Measurements from ENCODE around the gene PLA2G6.
"Not testable (repeated sequence)": the region's sequence is repeated elsewhere in the genome, so short reads cannot be mapped to it uniquely, and the experiment has no call there.

Gene PLA2G6

DNA sequence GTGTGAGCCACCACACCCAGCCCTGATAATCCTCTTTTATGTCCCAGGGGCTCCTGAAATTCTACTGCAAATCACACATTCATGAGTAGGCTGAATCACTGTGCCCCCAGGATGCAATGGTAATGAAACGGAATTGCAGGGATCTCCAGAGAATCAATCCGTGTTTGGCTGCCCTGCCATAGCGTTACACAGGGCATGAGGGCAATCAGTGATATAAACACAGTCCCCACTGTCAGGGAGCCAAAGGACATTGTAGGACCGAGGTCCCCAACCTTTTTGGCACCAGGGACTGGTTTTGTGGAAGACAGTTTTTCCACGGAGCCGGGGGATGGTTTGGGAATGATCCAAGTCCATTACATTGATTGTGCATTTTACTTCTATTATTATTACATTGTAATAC, 9.0 kb upstream of the PLA2G6 start:
- DNase-seq (ENCODE audit: low spot score): no peak

- no peak for DNase-seq (ENCODE audit: low spot score)
Observed at GRCh38 chr22:38189104-38189503, 7.5 kb upstream of the PLA2G6 start.

GRCh38 chr22:38187413-38188212, 6.0 kb upstream of the PLA2G6 start:
- no peak for DNase-seq (ENCODE audit: low spot score)

DNA sequence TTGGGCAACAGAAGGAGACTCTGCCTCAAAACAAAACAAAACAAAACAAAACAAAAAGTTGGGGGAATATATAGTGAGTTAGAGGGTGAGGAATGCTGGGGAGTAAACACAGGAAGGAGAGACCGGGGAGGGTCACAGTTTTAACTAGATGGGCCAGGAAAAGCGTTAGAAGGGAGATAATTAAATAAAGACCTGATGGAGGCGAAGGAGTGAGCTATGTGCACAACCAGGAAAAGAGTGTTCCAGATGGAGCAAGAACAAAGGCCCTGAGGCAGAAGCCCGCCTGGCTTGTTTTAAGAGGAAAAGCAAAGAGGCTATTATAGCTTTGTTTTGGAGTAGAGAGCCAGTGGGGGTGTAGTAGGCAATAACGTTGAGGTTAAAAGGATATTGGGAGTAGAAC, 4.8 kb upstream of the PLA2G6 start:
- no peak for DNase-seq (ENCODE audit: low spot score)

DNA sequence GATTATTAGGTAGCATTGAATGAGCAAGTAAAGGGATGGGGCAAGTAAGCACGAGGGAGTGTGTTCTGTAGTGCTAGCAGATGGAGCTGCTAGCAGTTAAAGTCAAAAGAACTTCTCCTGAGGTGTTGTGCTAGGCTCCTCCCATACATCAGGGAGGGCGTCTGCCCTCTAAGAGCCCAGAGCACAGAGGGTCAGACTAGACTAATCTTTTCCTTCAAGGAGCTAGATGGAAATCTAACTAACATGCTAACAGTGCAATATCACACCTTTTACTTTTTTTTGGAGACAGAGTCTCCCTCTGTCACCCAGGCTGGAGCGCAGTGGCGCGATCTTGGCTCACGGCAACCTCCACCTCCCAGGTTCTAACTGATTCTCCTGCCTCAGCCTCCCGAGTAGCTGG, 3.2 kb upstream of the PLA2G6 start:
- DNase-seq (ENCODE audit: low spot score): no peak

GRCh38 chr22:38180841-38181452, 683 bp downstream of the PLA2G6 start:
- no peak for DNase-seq (ENCODE audit: low spot score)

DNA sequence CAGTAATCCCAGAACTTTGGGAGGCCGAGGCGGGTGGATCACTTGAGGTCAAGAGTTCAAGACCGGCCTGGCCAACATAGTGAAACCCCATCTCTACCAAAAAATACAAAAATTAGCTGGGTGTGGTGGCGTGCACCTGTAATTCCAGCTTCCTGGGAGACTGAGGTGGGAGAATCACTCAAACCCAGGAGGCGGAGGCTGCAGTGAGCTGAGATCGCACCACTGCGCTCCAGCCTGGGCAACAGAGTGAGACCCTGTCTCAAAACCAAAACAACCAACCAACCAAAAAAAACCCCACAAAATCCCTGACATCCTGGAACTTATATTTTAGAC, 3.1 kb downstream of the PLA2G6 start:
- not testable (repeated sequence) for DNase-seq (ENCODE audit: low spot score)

GRCh38 chr22:38177926-38178604, 3.6 kb downstream of the PLA2G6 start:
- DNase-seq (ENCODE audit: low spot score): no peak

DNA sequence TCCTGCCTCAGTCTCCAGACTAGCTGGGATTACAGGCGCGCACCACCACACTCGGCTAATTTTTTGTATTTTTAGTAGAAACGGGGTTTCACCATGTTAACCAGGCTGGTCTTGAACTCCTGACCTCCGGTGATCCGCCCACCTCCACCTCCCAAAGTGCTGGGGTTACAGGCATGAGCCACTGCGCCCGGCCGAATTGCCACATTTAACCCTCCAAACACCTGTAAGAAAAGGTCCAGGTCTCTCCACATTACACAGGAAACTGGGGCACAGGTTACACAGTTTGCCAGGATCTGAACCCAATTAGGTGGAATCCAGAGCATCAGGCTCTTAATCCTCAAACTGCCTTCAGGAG, 4.1 kb downstream of the PLA2G6 start:
- not testable (repeated sequence) for DNase-seq (ENCODE audit: low spot score)

GRCh38 chr22:38177044-38177443, 4.6 kb downstream of the PLA2G6 start:
- DNase-seq (ENCODE audit: low spot score): no peak

DNA sequence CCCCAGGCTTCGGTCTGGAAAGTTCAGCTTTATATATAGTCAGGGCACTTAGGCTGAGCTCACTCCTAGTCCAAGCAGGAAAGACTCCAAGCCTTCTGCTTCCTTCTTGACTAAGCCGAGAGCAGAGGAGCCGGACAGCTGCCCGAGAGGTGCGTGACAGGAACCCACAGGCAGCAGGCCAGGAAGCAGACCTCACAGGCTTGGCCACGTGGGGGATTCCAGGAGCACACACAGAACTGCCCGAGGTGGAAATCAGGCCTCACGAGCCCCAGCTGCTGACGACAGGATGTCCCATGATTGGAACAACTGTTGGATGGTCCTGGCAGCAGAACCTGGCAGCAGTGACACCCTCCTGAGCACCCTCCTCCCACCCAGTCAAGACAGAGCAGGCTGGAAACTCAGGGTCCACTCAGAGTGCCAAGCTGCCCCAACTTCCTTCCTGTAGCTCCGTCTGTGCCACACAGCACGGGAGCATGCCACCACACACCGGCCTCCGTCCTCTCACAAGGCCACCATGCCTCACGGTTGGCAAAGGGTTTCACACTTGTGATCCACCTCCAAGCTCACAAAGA, 5.4 kb downstream of the PLA2G6 start:
- no peak for DNase-seq (ENCODE audit: low spot score)

- DNase-seq (ENCODE audit: low spot score): no peak
Observed at GRCh38 chr22:38175206-38176118, 6.2 kb downstream of the PLA2G6 start.

DNA sequence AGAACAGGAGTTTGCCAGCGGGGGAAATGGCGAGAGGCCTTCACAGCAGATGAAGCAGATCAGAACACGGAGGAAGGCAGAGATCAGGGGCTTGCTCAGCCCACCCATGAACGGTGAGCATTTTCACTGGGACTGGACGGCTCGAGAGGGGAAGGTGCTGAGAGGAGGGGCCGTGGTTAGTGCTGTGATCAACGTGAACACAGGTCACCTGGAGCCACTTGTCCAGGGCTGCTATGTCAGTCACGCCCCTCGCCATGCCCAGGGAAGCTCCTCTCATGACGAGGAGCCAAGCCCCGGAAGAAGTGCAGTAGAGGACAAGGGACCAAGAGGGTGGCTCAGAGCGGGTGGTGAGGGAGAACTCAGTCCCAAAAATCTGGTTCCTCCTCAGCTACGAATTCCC, 7.0 kb downstream of the PLA2G6 start:
- DNase-seq (ENCODE audit: low spot score): no peak

- DNase-seq (ENCODE audit: low spot score): no peak
Observed at GRCh38 chr22:38173641-38173906, 8.1 kb downstream of the PLA2G6 start.

GRCh38 chr22:38172832-38173640, 8.6 kb downstream of the PLA2G6 start:
- DNase-seq (ENCODE audit: low spot score): no peak

DNA sequence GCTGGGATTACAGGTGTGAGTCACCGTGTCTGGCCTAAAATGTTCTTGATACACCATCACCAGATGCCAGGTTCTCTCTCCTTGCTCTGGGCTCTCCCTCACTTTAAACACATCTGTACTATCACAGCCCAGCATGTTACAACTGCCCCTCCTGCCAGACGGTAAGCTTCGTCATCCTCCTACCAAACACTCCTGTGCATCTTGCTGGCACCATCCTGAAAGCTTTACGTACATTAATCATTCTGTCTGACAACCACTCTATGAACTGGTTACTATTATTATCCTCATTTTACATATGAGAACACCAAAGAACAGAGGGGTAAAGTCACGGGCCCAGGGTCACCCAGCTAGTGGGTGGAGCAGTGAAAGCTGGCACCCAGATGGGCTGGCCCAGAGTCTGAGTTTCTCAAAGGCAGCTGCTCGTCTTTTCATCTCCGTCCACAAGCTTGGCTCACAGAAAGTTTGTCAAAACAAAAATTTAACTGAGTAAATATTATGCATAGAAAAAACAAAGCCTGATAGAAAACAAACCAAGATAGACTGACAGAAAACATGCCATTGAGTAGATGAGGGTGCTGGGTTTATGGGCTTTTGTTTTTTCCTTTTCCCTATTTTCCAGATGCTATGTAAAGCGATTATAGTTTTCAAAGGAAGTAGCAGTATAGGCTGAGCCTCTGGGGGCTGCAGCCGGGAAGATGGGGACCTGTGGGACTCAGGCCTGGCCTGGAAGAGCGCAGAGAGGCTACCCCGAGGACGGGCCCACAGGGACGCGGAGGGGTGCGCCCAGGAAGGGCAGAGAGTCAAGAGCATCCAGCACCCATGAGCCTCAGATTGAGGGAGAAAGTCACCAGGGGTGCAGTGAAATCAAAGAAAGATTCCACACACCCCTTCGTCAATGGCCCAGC, 9.5 kb downstream of the PLA2G6 start:
- no peak for DNase-seq (ENCODE audit: low spot score)

GRCh38 chr22:38170469-38170868, 11.2 kb downstream of the PLA2G6 start:
- DNase-seq (ENCODE audit: low spot score): no peak

GRCh38 chr22:38169116-38169515, 12.5 kb downstream of the PLA2G6 start:
- no peak for DNase-seq (ENCODE audit: low spot score)

GRCh38 chr22:38167988-38168407, 13.6 kb downstream of the PLA2G6 start:
- DNase-seq (ENCODE audit: low spot score): no peak
